CD4-positive, alpha-beta memory T cell (primary cell): ENCODE measurements around the gene NKRF. TPM values are rescaled to one million over a fixed set of nuclear protein-coding genes. Genes with fewer than 3 reads are reported as not detected.

Experiments used
- CTCF ChIA-PET: fragments of 350-600 bp; sonication (Branson Sonifier 250); formaldehyde crosslinking; loops from one replicate; lab custom pipeline; 2021; ENCODE audit warnings: inconsistent platforms; ENCODE audit not compliant: partially characterized antibody; lab: Charles Lee
- POLR2A ChIA-PET: fragments of 350-600 bp; sonication (Branson Sonifier 250); formaldehyde crosslinking; loops from one replicate; lab custom pipeline; 2021; ENCODE audit not compliant: partially characterized antibody; lab: Charles Lee
- DNase-seq, 5 donors: peaks; one replicate each; pipeline versions ENCODE4 v3.0.0 to v3.0.0-alpha.2; 2020 to 2022; ENCODE audit warnings: mixed read lengths in 1 of 5
- H3K27ac ChIP-seq: one replicate; pipeline ENCODE4 v1.7.0; 2013; ENCODE audit warnings: low read depth, low read length
- H3K27me3 ChIP-seq: 2 replicates; pipeline ENCODE4 v1.7.0; 2013; ENCODE audit warnings: mild to moderate bottlenecking, low read length, moderate library complexity; ENCODE audit not compliant: insufficient read depth
- H3K36me3 ChIP-seq: 2 replicates; pipeline ENCODE4 v1.7.0; 2013; ENCODE audit warnings: mild to moderate bottlenecking, low read length, moderate library complexity; ENCODE audit not compliant: insufficient read depth
- H3K4me1 ChIP-seq: 2 replicates; pipeline ENCODE4 v1.7.0; 2013; ENCODE audit warnings: mild to moderate bottlenecking, low read length, moderate library complexity; ENCODE audit not compliant: insufficient read depth
- H3K4me3 ChIP-seq, 2 donors: one replicate each; pipeline ENCODE4 v1.7.0; 2013; ENCODE audit warnings: low read length in 2 of 2, mild to moderate bottlenecking in 1 of 2
- H3K9me3 ChIP-seq, 2 donors: one replicate each; pipeline ENCODE4 v1.7.0; 2013; ENCODE audit warnings: low read length in 2 of 2, control low read depth in 1 of 2; ENCODE audit not compliant: control insufficient read depth in 1 of 2
- H3K27ac Mint-ChIP-seq, 7 donors: one replicate each; pipeline ENCODE4 v1.8.0; 2020 to 2021; ENCODE audit warnings: mixed read lengths in 7 of 7, mild to moderate bottlenecking in 6 of 7, inconsistent platforms in 3 of 7, moderate library complexity in 3 of 7
- H3K27me3 Mint-ChIP-seq, 2 donors: one replicate each; pipeline ENCODE4 v1.8.0; 2020 to 2021; ENCODE audit warnings: mixed read lengths in 2 of 2
- H3K36me3 Mint-ChIP-seq, 2 donors: one replicate each; pipeline ENCODE4 v1.8.0; 2020 to 2021; ENCODE audit warnings: mixed read lengths in 2 of 2, inconsistent platforms in 1 of 2, mild to moderate bottlenecking in 1 of 2
- H3K4me1 Mint-ChIP-seq, 4 donors: one replicate each; pipeline ENCODE4 v1.8.0; 2020 to 2021; ENCODE audit warnings: mixed read lengths in 4 of 4, mild to moderate bottlenecking in 1 of 4
- H3K4me3 Mint-ChIP-seq, 8 donors: one replicate each; pipeline ENCODE4 v1.8.0; 2020 to 2021; ENCODE audit warnings: mixed read lengths in 8 of 8, mild to moderate bottlenecking in 7 of 8, moderate library complexity in 6 of 8, inconsistent platforms in 3 of 8
- H3K9me3 Mint-ChIP-seq, 8 donors: one replicate each; pipeline ENCODE4 v1.8.0; 2020 to 2021; ENCODE audit warnings: mixed read lengths in 8 of 8, mild to moderate bottlenecking in 5 of 8, inconsistent platforms in 3 of 8, moderate library complexity in 1 of 8
- intact Hi-C: fragments of 100-400 bp; cut with micrococcal nuclease; formaldehyde crosslinking; loops from one replicate; pipeline ENCODE4 v1.15.1; 2023
- polyA plus RNA-seq, 2 donors: library from polyadenylated mRNA; unstranded; fragments of 300-500 nt; fragmentation: Illumina TruSeq; gene quantifications; one replicate each; pipeline ENCODE4 v1.2.3, GENCODE V29; 2021
- total RNA-seq, 2 experiments: library from RNA; stranded (reverse); gene quantifications; one replicate each; pipeline ENCODE4 v1.2.3, GENCODE V29; 2021

The NKRF gene
- total and polyA plus RNA-seq, 4 experiments from 2014 or later = 5.6 to 14.2 (median 10.2) TPM

GRCh38 chrX:119635179-119635578 lies 29.0 kb upstream of the NKRF start:
- Mint-ChIP-seq H3K9me3 (peaks cover 0 to 1% (median 0%) of the 10 kb centered on the region in 8 donors), H3K36me3 (peaks cover 61 to 66% of the 10 kb centered on the region in 2 donors), H3K4me3 (peak overlapping the region in 1 of 8 donors; percentile 19), H3K27me3 (no peaks in the 10 kb centered on the region), H3K27ac (peak overlapping the region; percentile 3 to 89 (median 81)), H3K4me1 (peaks cover 9 to 25% (median 15%) of the 10 kb centered on the region in 4 donors)
- ChIA-PET POLR2A (no interaction called here), CTCF (interaction anchor here (1.4 kb wide), 1 partner anchor 95 kb away, joined by 5 read pairs; no protein-coding TSS in a partner anchor)
- Histone ChIP-seq H3K36me3 (peaks cover 40% of the 10 kb centered on the region), H3K4me1 (no peaks in the 10 kb centered on the region), H3K27me3 (no peaks in the 10 kb centered on the region), H3K9me3 (no peaks in the 10 kb centered on the region), H3K27ac (no peak overlapping the region), H3K4me3 (no peak overlapping the region)
- no peak for DNase-seq
- intact Hi-C loops = no loop called here

GRCh38 chrX:119625843-119626242 lies 19.6 kb upstream of the NKRF start:
- peaks cover 32 to 38% of the 10 kb centered on the region in 2 donors for H3K36me3 Mint-ChIP-seq
- H3K4me3 Mint-ChIP-seq = no peak overlapping the region
- no peak for DNase-seq
- H3K4me3 ChIP-seq = no peak overlapping the region
- CTCF ChIA-PET = no interaction called here
- H3K27me3 Mint-ChIP-seq = no peaks in the 10 kb centered on the region
- H3K9me3 Mint-ChIP-seq = peaks cover 0 to 1% (median 0%) of the 10 kb centered on the region in 8 donors
- H3K27me3 ChIP-seq = no peaks in the 10 kb centered on the region
- H3K27ac ChIP-seq = no peak overlapping the region
- POLR2A ChIA-PET = interaction anchor here (1.0 to 1.4 kb wide), 2 partner anchors 19 to 67 kb away, joined by 3 to 4 read pairs; partner anchors contain the start of genes NKRF and SEPTIN6
- H3K4me1 Mint-ChIP-seq = peaks cover 0 to 7% (median 0%) of the 10 kb centered on the region in 4 donors
- no peaks in the 10 kb centered on the region for H3K9me3 ChIP-seq
- peak overlapping the region; percentile 25 to 78 (median 55) for H3K27ac Mint-ChIP-seq
- no peaks in the 10 kb centered on the region for H3K4me1 ChIP-seq
- peaks cover 35% of the 10 kb centered on the region for H3K36me3 ChIP-seq
- intact Hi-C loops = no loop called here

- Mint-ChIP-seq H3K4me3 (no peak overlapping the region), H3K27me3 (no peaks in the 10 kb centered on the region), H3K36me3 (peaks cover 30 to 36% of the 10 kb centered on the region in 2 donors), H3K9me3 (peaks cover 0 to 1% (median 0%) of the 10 kb centered on the region in 8 donors), H3K4me1 (peaks cover 0 to 7% (median 0%) of the 10 kb centered on the region in 4 donors), H3K27ac (peak overlapping the region; percentile 11 to 78 (median 57))
- Histone ChIP-seq H3K27ac (no peak overlapping the region), H3K4me1 (no peaks in the 10 kb centered on the region), H3K36me3 (peaks cover 28% of the 10 kb centered on the region), H3K27me3 (no peaks in the 10 kb centered on the region), H3K9me3 (no peaks in the 10 kb centered on the region), H3K4me3 (no peak overlapping the region)
- ChIA-PET POLR2A (interaction anchor here (1.4 kb wide), 1 partner anchor 68 kb away, joined by 3 read pairs; the partner anchor contains the start of gene SEPTIN6), CTCF (interaction anchor here (0.9 to 1.5 kb wide), 2 partner anchors 66 to 104 kb away, joined by 3 to 7 read pairs; no protein-coding TSS in a partner anchor)
- intact Hi-C loops = no loop called here
- no peak for DNase-seq
These were observed 18.9 kb upstream of the NKRF start for GRCh38 chrX:119624951-119625668.

GRCh38 chrX:119624417-119624816 lies 18.2 kb upstream of the NKRF start:
- Mint-ChIP-seq H3K36me3 (peaks cover 33 to 38% of the 10 kb centered on the region in 2 donors), H3K27me3 (no peaks in the 10 kb centered on the region), H3K4me1 (peaks cover 0 to 6% (median under 1%) of the 10 kb centered on the region in 4 donors), H3K27ac (peak overlapping the region in 2 of 7 donors; percentile 7 to 15), H3K9me3 (peaks cover 0 to 1% (median 0%) of the 10 kb centered on the region in 8 donors), H3K4me3 (no peak overlapping the region)
- intact Hi-C loops = no loop called here
- POLR2A ChIA-PET = no interaction called here
- CTCF ChIA-PET = interaction anchor here (1.5 kb wide), 1 partner anchor 105 kb away, joined by 7 read pairs; no protein-coding TSS in a partner anchor
- Histone ChIP-seq H3K27ac (no peak overlapping the region), H3K27me3 (no peaks in the 10 kb centered on the region), H3K9me3 (no peaks in the 10 kb centered on the region), H3K4me3 (no peak overlapping the region), H3K36me3 (peaks cover 25% of the 10 kb centered on the region), H3K4me1 (no peaks in the 10 kb centered on the region)
- no peak for DNase-seq

- Mint-ChIP-seq H3K4me1 (peaks cover 0 to 4% (median under 1%) of the 10 kb centered on the region in 4 donors), H3K36me3 (peaks cover 38 to 43% of the 10 kb centered on the region in 2 donors), H3K27me3 (no peaks in the 10 kb centered on the region), H3K9me3 (peaks cover 0 to 1% (median 0%) of the 10 kb centered on the region in 8 donors), H3K4me3 (no peak overlapping the region), H3K27ac (peak overlapping the region in 5 of 7 donors; percentile 35 to 71 (median 58))
- no peak overlapping the region for H3K4me3 ChIP-seq
- POLR2A ChIA-PET = interaction anchor here (1.0 to 1.4 kb wide), 2 partner anchors 11 to 66 kb away, joined by 3 read pairs; no protein-coding TSS in a partner anchor
- H3K27ac ChIP-seq = no peak overlapping the region
- CTCF ChIA-PET = interaction anchor here (0.7 to 1.2 kb wide), 2 partner anchors 107 to 254 kb away, joined by 3 to 5 read pairs; no protein-coding TSS in a partner anchor
- H3K36me3 ChIP-seq = peaks cover 18% of the 10 kb centered on the region
- intact Hi-C loops = no loop called here
- H3K27me3 ChIP-seq = no peaks in the 10 kb centered on the region
- no peaks in the 10 kb centered on the region for H3K4me1 ChIP-seq
- DNase-seq = no peak
- H3K9me3 ChIP-seq = no peaks in the 10 kb centered on the region
These were observed 16.4 kb upstream of the NKRF start for GRCh38 chrX:119622356-119623232.

- POLR2A ChIA-PET = interaction anchor here (0.8 kb wide), 1 partner anchor 59 kb away, joined by 3 read pairs; no protein-coding TSS in a partner anchor
- intact Hi-C loops = no loop called here
These were observed 12.2 kb upstream of the NKRF start for GRCh38 chrX:119618439-119618838.

More at GRCh38 chrX:119618439-119618838, 12.2 kb upstream of the NKRF start:
- CTCF ChIA-PET = interaction anchor here (0.5 to 1.9 kb wide), 2 partner anchors 109 to 134 kb away, joined by 4 read pairs; no protein-coding TSS in a partner anchor
- Histone ChIP-seq H3K36me3 (no peaks in the 10 kb centered on the region), H3K27me3 (no peaks in the 10 kb centered on the region), H3K9me3 (no peaks in the 10 kb centered on the region), H3K4me1 (no peaks in the 10 kb centered on the region), H3K27ac (no peak overlapping the region), H3K4me3 (no peak overlapping the region)
- DNase-seq = no peak
- H3K27ac Mint-ChIP-seq = peak overlapping the region in 4 of 7 donors; percentile 7 to 66 (median 40)
- peaks cover 26% of the 10 kb centered on the region in 2 donors for H3K36me3 Mint-ChIP-seq
- H3K9me3 Mint-ChIP-seq = peaks cover 0 to 1% (median 0%) of the 10 kb centered on the region in 8 donors
- H3K4me3 Mint-ChIP-seq = no peak overlapping the region
- H3K27me3 Mint-ChIP-seq = no peaks in the 10 kb centered on the region
- H3K4me1 Mint-ChIP-seq = peaks cover 0 to 6% (median 0%) of the 10 kb centered on the region in 4 donors
